Activated CD8-positive, alpha-beta memory T cell treated with anti-CD3 and anti-CD28 coated beads, Interleukin-2, amount 10 ng/mL, durations not matched to agents 7 days and 5 days (primary cell): ENCODE results near the gene ECEL1. TPM values are rescaled to one million over a fixed set of nuclear protein-coding genes. Genes with fewer than 3 reads are reported as not detected.

Experiments used
- ATAC-seq: fragments of 150-1000 bp; cut with Tn5 transposase; one replicate; pipeline ENCODE4 v1.10.0; 2021; ENCODE audit warnings: moderate library complexity
- CTCF ChIA-PET: fragments of 350-600 bp; sonication (Branson Sonifier 250); formaldehyde crosslinking; loops from one replicate; lab custom pipeline; 2021; ENCODE audit warnings: antibody characterized with exemption; lab: Charles Lee
- DNase-seq: peaks from one replicate; pipeline ENCODE4 v3.0.0-alpha.2; 2020
- H3K27ac Mint-ChIP-seq: one replicate; pipeline ENCODE4 v1.8.0; 2021; ENCODE audit warnings: mild to moderate bottlenecking, mixed read lengths
- H3K27me3 Mint-ChIP-seq: one replicate; pipeline ENCODE4 v1.8.0; 2021; ENCODE audit warnings: mixed read lengths
- H3K36me3 Mint-ChIP-seq: one replicate; pipeline ENCODE4 v1.8.0; 2021; ENCODE audit warnings: mild to moderate bottlenecking, mixed read lengths
- H3K4me1 Mint-ChIP-seq: one replicate; pipeline ENCODE4 v1.8.0; 2021; ENCODE audit warnings: mixed read lengths
- H3K4me3 Mint-ChIP-seq: one replicate; pipeline ENCODE4 v1.8.0; 2021; ENCODE audit warnings: mild to moderate bottlenecking, moderate library complexity, mixed read lengths
- H3K9me3 Mint-ChIP-seq: one replicate; pipeline ENCODE4 v1.8.0; 2022; ENCODE audit warnings: low read depth, mixed read lengths
- total RNA-seq, 2 experiments: library from RNA; stranded (reverse); gene quantifications; one replicate each; pipeline ENCODE4 v1.2.3, GENCODE V29; 2021

Gene ECEL1
- total RNA-seq, 2 experiments from 2014 or later: 0.21 TPM; not detected in 1

- H3K4me1 Mint-ChIP-seq: peaks cover 3% of the 10 kb centered on the region
- ATAC-seq (no peak), DNase-seq (no peak)
- no peaks in the 10 kb centered on the region for H3K9me3 Mint-ChIP-seq
- peaks cover 38% of the 10 kb centered on the region for H3K27me3 Mint-ChIP-seq
- H3K36me3 Mint-ChIP-seq: no peaks in the 10 kb centered on the region
- H3K27ac Mint-ChIP-seq: no peak overlapping the region
- no peak overlapping the region for H3K4me3 Mint-ChIP-seq
- CTCF ChIA-PET: no interaction called here
Measured at GRCh38 chr2:232489516-232490220, 2.0 kb upstream of the ECEL1 start.

- CTCF ChIA-PET: no interaction called here
Measured at GRCh38 chr2:232488721-232489300, 1.2 kb upstream of the ECEL1 start.

GRCh38 chr2:232488097-232488711, 570 bp upstream of the ECEL1 start:
- no peak for ATAC-seq
- DNase-seq: no peak
- Mint-ChIP-seq H3K36me3 (no peaks in the 10 kb centered on the region), H3K4me1 (peaks cover 3% of the 10 kb centered on the region), H3K27me3 (peaks cover 48% of the 10 kb centered on the region), H3K9me3 (no peaks in the 10 kb centered on the region), H3K27ac (no peak overlapping the region), H3K4me3 (no peak overlapping the region)
- CTCF ChIA-PET: no interaction called here

More at GRCh38 chr2:232488721-232489300, 1.2 kb upstream of the ECEL1 start:
- Mint-ChIP-seq H3K4me3 (no peak overlapping the region), H3K9me3 (no peaks in the 10 kb centered on the region), H3K27ac (no peak overlapping the region), H3K4me1 (peaks cover 3% of the 10 kb centered on the region), H3K36me3 (no peaks in the 10 kb centered on the region), H3K27me3 (peaks cover 47% of the 10 kb centered on the region)
- ATAC-seq (no peak), DNase-seq (no peak)

GRCh38 chr2:232486558-232487384, 863 bp downstream of the ECEL1 start:
- peaks cover 3% of the 10 kb centered on the region for H3K4me1 Mint-ChIP-seq
- no peaks in the 10 kb centered on the region for H3K36me3 Mint-ChIP-seq
- CTCF ChIA-PET: no interaction called here
- peaks cover 48% of the 10 kb centered on the region for H3K27me3 Mint-ChIP-seq
- H3K27ac Mint-ChIP-seq: no peak overlapping the region
- no peak for ATAC-seq
- no peak for DNase-seq
- no peak overlapping the region for H3K4me3 Mint-ChIP-seq
- no peaks in the 10 kb centered on the region for H3K9me3 Mint-ChIP-seq

GRCh38 chr2:232485757-232486557, 1.7 kb downstream of the ECEL1 start:
- Mint-ChIP-seq H3K36me3 (no peaks in the 10 kb centered on the region), H3K4me3 (no peak overlapping the region), H3K9me3 (no peaks in the 10 kb centered on the region), H3K4me1 (peaks cover 3% of the 10 kb centered on the region), H3K27ac (no peak overlapping the region), H3K27me3 (peaks cover 48% of the 10 kb centered on the region)
- DNase-seq: no peak
- CTCF ChIA-PET: no interaction called here
- no peak for ATAC-seq

- no peaks in the 10 kb centered on the region for H3K36me3 Mint-ChIP-seq
- no peak overlapping the region for H3K4me3 Mint-ChIP-seq
- H3K4me1 Mint-ChIP-seq: peaks cover 3% of the 10 kb centered on the region
- CTCF ChIA-PET: no interaction called here
- peaks cover 48% of the 10 kb centered on the region for H3K27me3 Mint-ChIP-seq
- DNase-seq (no peak), ATAC-seq (no peak)
- H3K9me3 Mint-ChIP-seq: no peaks in the 10 kb centered on the region
- peak overlapping the region; percentile 12 for H3K27ac Mint-ChIP-seq
Measured at GRCh38 chr2:232485348-232485756, 2.3 kb downstream of the ECEL1 start.

GRCh38 chr2:232484628-232485347, 2.8 kb downstream of the ECEL1 start:
- CTCF ChIA-PET: no interaction called here
- H3K4me1 Mint-ChIP-seq: peaks cover 3% of the 10 kb centered on the region
- H3K36me3 Mint-ChIP-seq: no peaks in the 10 kb centered on the region
- no peaks in the 10 kb centered on the region for H3K9me3 Mint-ChIP-seq
- no peak overlapping the region for H3K4me3 Mint-ChIP-seq
- DNase-seq: no peak
- ATAC-seq: no peak
- peaks cover 46% of the 10 kb centered on the region for H3K27me3 Mint-ChIP-seq
- peak overlapping the region; percentile 12 for H3K27ac Mint-ChIP-seq

GRCh38 chr2:232483923-232484627, 3.6 kb downstream of the ECEL1 start:
- H3K27ac Mint-ChIP-seq: no peak overlapping the region
- CTCF ChIA-PET: no interaction called here
- ATAC-seq (no peak), DNase-seq (no peak)
- H3K36me3 Mint-ChIP-seq: no peaks in the 10 kb centered on the region
- peaks cover 40% of the 10 kb centered on the region for H3K27me3 Mint-ChIP-seq
- peaks cover 3% of the 10 kb centered on the region for H3K4me1 Mint-ChIP-seq
- H3K4me3 Mint-ChIP-seq: no peak overlapping the region
- H3K9me3 Mint-ChIP-seq: no peaks in the 10 kb centered on the region

- peaks cover 3% of the 10 kb centered on the region for H3K4me1 Mint-ChIP-seq
- peaks cover 33% of the 10 kb centered on the region for H3K27me3 Mint-ChIP-seq
- H3K4me3 Mint-ChIP-seq: no peak overlapping the region
- no peaks in the 10 kb centered on the region for H3K9me3 Mint-ChIP-seq
- H3K36me3 Mint-ChIP-seq: no peaks in the 10 kb centered on the region
- ATAC-seq (no peak), DNase-seq (no peak)
- CTCF ChIA-PET: no interaction called here
- no peak overlapping the region for H3K27ac Mint-ChIP-seq
Measured at GRCh38 chr2:232483311-232483922, 4.2 kb downstream of the ECEL1 start.

- DNase-seq (no peak), ATAC-seq (no peak)
- CTCF ChIA-PET: no interaction called here
- H3K4me3 Mint-ChIP-seq: no peak overlapping the region
- peaks cover 28% of the 10 kb centered on the region for H3K27me3 Mint-ChIP-seq
- peaks cover 3% of the 10 kb centered on the region for H3K4me1 Mint-ChIP-seq
- no peak overlapping the region for H3K27ac Mint-ChIP-seq
- no peaks in the 10 kb centered on the region for H3K36me3 Mint-ChIP-seq
- no peaks in the 10 kb centered on the region for H3K9me3 Mint-ChIP-seq
Measured at GRCh38 chr2:232482301-232483238, 5.1 kb downstream of the ECEL1 start.
